Hepatocyte (in vitro differentiated cells): ENCODE results near the gene FOCAD. TPM values are rescaled to one million over a fixed set of nuclear protein-coding genes. Genes with fewer than 3 reads are reported as not detected.

Experiments
- DNase-seq: peaks from one replicate; pipeline ENCODE4 v3.0.0-alpha.2; 2016; ENCODE audit warnings: low spot score
- H2AFZ ChIP-seq: fragments of 200-600 bp; sonication (generic); 2 replicates; pipeline ENCODE4 v1.6.0; 2016; ENCODE audit warnings: antibody characterized with exemption, mild to moderate bottlenecking
- H3K27ac ChIP-seq: fragments of 200-600 bp; sonication (generic); 2 replicates; pipeline ENCODE4 v1.5.1; 2016; ENCODE audit warnings: mild to moderate bottlenecking
- H3K27me3 ChIP-seq: fragments of 200-600 bp; sonication (generic); 2 replicates; pipeline ENCODE4 v1.6.1; 2016
- H3K36me3 ChIP-seq: fragments of 200-600 bp; sonication (generic); replicated peaks from 2 replicates; pipeline ENCODE4 v1.5.1; 2016; ENCODE audit warnings: low read depth; ENCODE audit not compliant: insufficient read depth
- H3K4me1 ChIP-seq: fragments of 200-600 bp; sonication (generic); 2 replicates; pipeline ENCODE4 v1.5.1; 2016; ENCODE audit warnings: mild to moderate bottlenecking, moderate library complexity; ENCODE audit not compliant: insufficient read depth
- H3K4me2 ChIP-seq: fragments of 200-600 bp; sonication (generic); 2 replicates; pipeline ENCODE4 v1.6.0; 2016
- H3K4me3 ChIP-seq: fragments of 200-600 bp; sonication (generic); 2 replicates; pipeline ENCODE4 v1.5.1; 2016; ENCODE audit warnings: mild to moderate bottlenecking
- H3K79me2 ChIP-seq: fragments of 200-600 bp; sonication (generic); 2 replicates; pipeline ENCODE4 v1.6.0; 2017; ENCODE audit warnings: mild to moderate bottlenecking
- H3K9me2 ChIP-seq: fragments of 200-600 bp; sonication (generic); replicated peaks from 2 replicates; pipeline ENCODE4 v1.6.0; 2017; ENCODE audit warnings: mild to moderate bottlenecking; ENCODE audit not compliant: insufficient read depth
- H3K9me3 ChIP-seq: fragments of 200-600 bp; sonication (generic); 2 replicates; pipeline ENCODE4 v1.5.1; 2016; ENCODE audit warnings: low read depth, mild to moderate bottlenecking
- H4K20me1 ChIP-seq: fragments of 200-600 bp; sonication (generic); 2 replicates; pipeline ENCODE4 v1.6.0; 2016; ENCODE audit warnings: mild to moderate bottlenecking; ENCODE audit not compliant: insufficient read depth, poor library complexity, severe bottlenecking
- CTCF ChIP-seq: fragments of 200-600 bp; sonication (generic); IDR thresholded peaks from 2 replicates; pipeline ENCODE4 v1.5.1; 2016; ENCODE audit warnings: antibody characterized with exemption, mild to moderate bottlenecking; ENCODE audit not compliant: poor library complexity
- EZH2 ChIP-seq: fragments of 200-600 bp; sonication (generic); IDR thresholded peaks from 2 replicates; pipeline ENCODE4 v1.6.1; 2016; ENCODE audit warnings: antibody characterized with exemption, mild to moderate bottlenecking, borderline replicate concordance
- EZH2phosphoT487 ChIP-seq: fragments of 200-600 bp; sonication (generic); IDR thresholded peaks from one replicate; pipeline ENCODE4 v1.6.1; 2018; ENCODE audit warnings: antibody characterized with exemption, mild to moderate bottlenecking, low read depth, moderate library complexity; ENCODE audit not compliant: unreplicated experiment, severe bottlenecking
- WGBS: methylation state at CpG from one replicate; pipeline ENCODE4 v1.1.6; 2016; ENCODE audit warnings: low lambda C conversion rate; ENCODE audit errors: missing lambda C conversion rate; 5-methylcytosine and 5-hydroxymethylcytosine counted together
- polyA plus RNA-seq: library from polyadenylated mRNA; unstranded; fragments of >200 nt; fragmentation: Nextera tagmentation; extraction: Ambion mirVana; gene quantifications from 2 replicates; pipeline ENCODE4 v1.2.1, GENCODE V29; 2016
- total RNA-seq: library from RNA; depleted of rRNA; stranded (reverse); fragments of >200 nt; gene quantifications from 2 replicates; pipeline ENCODE4 v1.2.3, GENCODE V29; 2014

The FOCAD gene
- total and polyA plus RNA-seq, 2 experiments from 2014 or later: 21.7 to 54.1 TPM

- no peaks in the 10 kb centered on the region for H3K9me2 ChIP-seq
- no peaks in the 10 kb centered on the region for H3K4me1 ChIP-seq
- DNase-seq: no peak
- no peak overlapping the region for H3K4me3 ChIP-seq
- TF ChIP-seq CTCF (no peak), EZH2 (no peak), EZH2phosphoT487 (no peak)
- no peak overlapping the region for H3K4me2 ChIP-seq
- no peaks in the 10 kb centered on the region for H3K9me3 ChIP-seq
- H3K27me3 ChIP-seq: no peaks in the 10 kb centered on the region
- H4K20me1 ChIP-seq: no peaks in the 10 kb centered on the region
- no peaks in the 10 kb centered on the region for H3K36me3 ChIP-seq
- WGBS: 75% methylated on average over 2 of the region's 2 CpGs
- H2AFZ ChIP-seq: no peak overlapping the region
- H3K27ac ChIP-seq: no peak overlapping the region
- H3K79me2 ChIP-seq: no peaks in the 10 kb centered on the region
Measured at GRCh38 chr9:20853866-20854265, 169.8 kb downstream of the FOCAD start.

DNA sequence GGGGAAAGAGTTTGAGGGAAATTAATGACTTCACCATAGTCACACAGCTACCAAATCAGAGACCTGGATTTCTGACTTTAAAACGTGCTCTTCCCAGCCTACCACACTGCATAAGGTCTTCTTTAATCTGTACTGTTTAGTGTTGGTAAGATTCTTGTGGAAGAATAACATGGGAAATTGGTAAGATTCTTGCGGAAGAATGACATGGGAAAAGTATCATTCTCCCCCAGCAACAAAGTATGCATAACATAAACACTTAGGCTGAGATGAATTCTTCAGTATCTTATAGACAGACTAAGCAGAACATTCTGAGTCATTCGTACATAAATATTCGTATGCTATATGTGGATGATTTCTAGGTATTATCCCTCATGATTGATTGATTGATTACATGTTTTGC is 170.4 kb downstream of the FOCAD start:
- TF ChIP-seq EZH2phosphoT487 (no peak), EZH2 (no peak), CTCF (no peak)
- H3K9me2 ChIP-seq: no peaks in the 10 kb centered on the region
- no peaks in the 10 kb centered on the region for H3K79me2 ChIP-seq
- H3K4me3 ChIP-seq: no peak overlapping the region
- no peaks in the 10 kb centered on the region for H4K20me1 ChIP-seq
- no peak overlapping the region for H3K4me2 ChIP-seq
- H3K27ac ChIP-seq: no peak overlapping the region
- H3K36me3 ChIP-seq: no peaks in the 10 kb centered on the region
- DNase-seq: no peak
- no peaks in the 10 kb centered on the region for H3K27me3 ChIP-seq
- 71% methylated on average over 4 of the region's 4 CpGs for WGBS
- H2AFZ ChIP-seq: no peak overlapping the region
- no peaks in the 10 kb centered on the region for H3K4me1 ChIP-seq
- no peaks in the 10 kb centered on the region for H3K9me3 ChIP-seq

- H3K9me2 ChIP-seq: no peaks in the 10 kb centered on the region
- no peaks in the 10 kb centered on the region for H3K9me3 ChIP-seq
- TF ChIP-seq EZH2phosphoT487: no peak
- no peak for TF ChIP-seq CTCF
- no peak for TF ChIP-seq EZH2
- H3K79me2 ChIP-seq: no peaks in the 10 kb centered on the region
- H2AFZ ChIP-seq: no peak overlapping the region
- no peaks in the 10 kb centered on the region for H3K36me3 ChIP-seq
- H3K27ac ChIP-seq: no peak overlapping the region
- no peak for DNase-seq
- H3K4me1 ChIP-seq: no peaks in the 10 kb centered on the region
- H4K20me1 ChIP-seq: no peaks in the 10 kb centered on the region
- no peak overlapping the region for H3K4me3 ChIP-seq
- no peak overlapping the region for H3K4me2 ChIP-seq
- WGBS: 65% methylated on average over 2 of the region's 2 CpGs
- no peaks in the 10 kb centered on the region for H3K27me3 ChIP-seq
Measured at GRCh38 chr9:20863945-20864344, 179.9 kb downstream of the FOCAD start.

DNA sequence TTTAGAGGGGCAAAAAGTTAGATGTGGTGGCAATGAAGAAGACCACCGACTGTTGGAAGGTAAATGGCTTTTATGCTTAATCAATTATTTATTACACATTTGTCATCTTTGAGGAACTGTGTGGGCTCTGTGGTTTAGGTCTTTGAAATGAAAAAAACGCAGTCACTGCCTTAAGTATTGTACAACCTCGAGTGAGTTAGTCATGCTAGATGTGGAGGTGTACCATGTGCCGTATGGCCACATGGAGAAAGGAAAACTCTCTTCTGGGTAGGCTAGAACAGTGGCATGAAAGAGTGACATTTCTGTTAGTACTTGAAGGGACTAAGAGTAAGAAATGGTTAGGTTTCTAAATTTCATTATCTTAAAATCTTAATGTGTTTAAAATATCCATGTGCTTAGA is 181.3 kb downstream of the FOCAD start:
- H3K27me3 ChIP-seq: no peaks in the 10 kb centered on the region
- H2AFZ ChIP-seq: no peak overlapping the region
- WGBS: 95% methylated on average over 4 of the region's 4 CpGs
- no peaks in the 10 kb centered on the region for H3K9me2 ChIP-seq
- H3K79me2 ChIP-seq: no peaks in the 10 kb centered on the region
- H3K4me2 ChIP-seq: no peak overlapping the region
- TF ChIP-seq EZH2: no peak
- no peak for TF ChIP-seq CTCF
- no peak for DNase-seq
- H4K20me1 ChIP-seq: no peaks in the 10 kb centered on the region
- H3K4me3 ChIP-seq: no peak overlapping the region
- no peaks in the 10 kb centered on the region for H3K4me1 ChIP-seq
- no peak overlapping the region for H3K27ac ChIP-seq
- H3K9me3 ChIP-seq: no peaks in the 10 kb centered on the region
- no peaks in the 10 kb centered on the region for H3K36me3 ChIP-seq
